SK-N-SH treated with all-trans-retinoic acid at 6 μM for 48 hours (cell line): ENCODE measurements around the gene SYNE1.

Experiments
- ARNTL ChIP-seq: fragments of 450-650 bp; formaldehyde crosslinking; IDR thresholded peaks from 2 replicates; pipeline ENCODE4 v1.5.0; 2020; ENCODE audit warnings: low read depth, mild to moderate bottlenecking, moderate library complexity, borderline replicate concordance
- PATZ1 ChIP-seq: fragments of 250-450 bp; sonication (Bioruptor Pico); IDR thresholded peaks from 2 replicates; pipeline ENCODE4 v1.8.0; 2020; ENCODE audit warnings: mild to moderate bottlenecking, moderate library complexity, borderline replicate concordance
- PPARA ChIP-seq: fragments of 250-450 bp; sonication (Bioruptor Pico); IDR thresholded peaks from 2 replicates; pipeline ENCODE4 v1.5.0; 2020; ENCODE audit warnings: mild to moderate bottlenecking, borderline replicate concordance
- SNAI2 ChIP-seq: fragments of 250-450 bp; sonication (Bioruptor Pico); IDR thresholded peaks from 2 replicates; pipeline ENCODE4 v1.5.0; 2020; ENCODE audit warnings: mild to moderate bottlenecking, moderate library complexity
- TCF4 ChIP-seq: fragments of 250-450 bp; sonication (Bioruptor Pico); IDR thresholded peaks from 2 replicates; pipeline ENCODE4 v1.8.0; 2021; ENCODE audit warnings: mild to moderate bottlenecking, moderate library complexity, borderline replicate concordance
- TSHZ2 ChIP-seq: fragments of 250-450 bp; sonication (Bioruptor Pico); IDR thresholded peaks from 2 replicates; pipeline ENCODE4 v1.5.0; 2020; ENCODE audit warnings: mild to moderate bottlenecking, moderate library complexity
- ZFP3 ChIP-seq: fragments of 250-450 bp; sonication (Bioruptor Pico); IDR thresholded peaks from 2 replicates; pipeline ENCODE4 v1.5.0; 2020; ENCODE audit warnings: mild to moderate bottlenecking, moderate library complexity
- ZFP30 ChIP-seq: fragments of 450-650 bp; formaldehyde crosslinking; IDR thresholded peaks from 2 replicates; pipeline ENCODE4 v1.5.0; 2022; ENCODE audit warnings: mild to moderate bottlenecking, moderate library complexity

GRCh38 chr6:152118678-152119077 is 518.5 kb downstream of the SYNE1 start:
- TF ChIP-seq ZFP3 (CRISPR knock-in tag) = no peak
- no peak for TF ChIP-seq ZFP30
- TF ChIP-seq ARNTL (CRISPR knock-in tag) = no peak
- no peak for TF ChIP-seq PATZ1
- no peak for TF ChIP-seq TCF4 (CRISPR knock-in tag)
- no peak for TF ChIP-seq TSHZ2 (CRISPR knock-in tag)
- TF ChIP-seq SNAI2 (CRISPR knock-in tag) = no peak
- TF ChIP-seq PPARA (CRISPR knock-in tag) = no peak
